Measurements from ENCODE around the gene PTPRG. TPM values are rescaled to one million over a fixed set of nuclear protein-coding genes. Genes with fewer than 3 reads are reported as not detected.

The PTPRG gene
- total and polyA plus RNA-seq, 2 donors (not counting 3 experiments of a cell fraction or from before 2014, with no cell fraction given) = 8.9 to 39.1 TPM

DNA sequence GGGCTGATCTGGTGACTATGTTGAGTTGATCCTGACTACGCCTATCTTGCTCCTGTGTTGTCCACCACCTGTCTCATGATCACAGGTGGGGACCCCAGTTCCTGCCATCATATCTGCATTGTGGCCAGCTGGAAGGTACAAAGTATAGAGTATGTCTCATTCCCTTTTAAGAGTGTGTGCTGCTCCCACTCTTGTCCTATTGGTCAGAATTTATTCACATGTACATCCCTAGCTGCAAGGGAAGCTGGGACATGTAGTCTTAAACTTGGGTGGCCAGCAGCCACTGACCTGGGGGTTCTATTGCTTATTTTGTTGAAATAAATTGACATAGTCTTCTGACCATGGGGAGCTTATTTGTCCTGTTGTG is 373.1 kb downstream of the PTPRG start:
- no TSS peak for BruUV-seq (replicated peaks)
- intact Hi-C loops (cut with micrococcal nuclease) (no loop called here), dilution Hi-C loops (cut with MboI; ENCODE audit: extremely low pct_ligation_motif_present, low sequenced_read_pairs) (no loop called here)
- H3K9ac ChIP-seq (replicated peaks; ENCODE audit: extremely low read depth, insufficient read depth, low read length) = no peak overlapping the region
- H3K36me3 ChIP-seq (ENCODE audit: control insufficient read depth in 2 of 2, extremely low read depth in 1 of 2, insufficient read depth in 2 of 2, low read length in 2 of 2) = no peaks in the 10 kb centered on the region
- POLR2A ChIA-PET = no interaction called here
- H3K4me2 ChIP-seq (ENCODE audit: insufficient read depth, low read length) = no peak overlapping the region
- no peaks in the 10 kb centered on the region for H3K9me3 ChIP-seq (replicated peaks; ENCODE audit: control insufficient read depth, insufficient read depth, low read length)
- no peaks in the 10 kb centered on the region for H3K9me1 ChIP-seq (replicated peaks; ENCODE audit: control insufficient read depth, extremely low read depth, insufficient read depth, low read length)
- H3K4me1 ChIP-seq (ENCODE audit: control insufficient read depth, extremely low read depth, insufficient read depth, low read length) = no peaks in the 10 kb centered on the region
- no peak overlapping the region for H3K4me3 ChIP-seq (replicated peaks in 1 of 3; ENCODE audit: insufficient read depth in 1 of 3, low read depth in 1 of 3, low read length in 3 of 3)
- no peaks in the 10 kb centered on the region for H3K27me3 ChIP-seq (ENCODE audit: control insufficient read depth in 2 of 2, insufficient read depth in 2 of 2, low read length in 2 of 2)
- H3K79me2 ChIP-seq (ENCODE audit: control insufficient read depth, insufficient read depth, low read length) = no peaks in the 10 kb centered on the region
- no peak overlapping the region for H3K27ac ChIP-seq (ENCODE audit: insufficient read depth, low read depth, low read length)
- H2AFZ ChIP-seq (ENCODE audit: low read depth, low read length) = no peak overlapping the region
- FAIRE-seq (no peak), DNase-seq (ENCODE audit: low read depth, low spot score) (no peak)
- CTCF ChIA-PET = interaction anchor here (1.3 to 3.5 kb wide), 4 partner anchors 76 to 372 kb away, joined by 4 to 30 read pairs (median 6); no protein-coding TSS in a partner anchor
- H4K20me1 ChIP-seq (replicated peaks; ENCODE audit: control insufficient read depth, extremely low read depth, insufficient read depth, low read length) = no peaks in the 10 kb centered on the region
- TF ChIP-seq FOS (IDR thresholded peaks at IDR 0.05; ENCODE audit: borderline replicate concordance, insufficient read depth, low read length) = no peak
- TF ChIP-seq, protein P1, sequence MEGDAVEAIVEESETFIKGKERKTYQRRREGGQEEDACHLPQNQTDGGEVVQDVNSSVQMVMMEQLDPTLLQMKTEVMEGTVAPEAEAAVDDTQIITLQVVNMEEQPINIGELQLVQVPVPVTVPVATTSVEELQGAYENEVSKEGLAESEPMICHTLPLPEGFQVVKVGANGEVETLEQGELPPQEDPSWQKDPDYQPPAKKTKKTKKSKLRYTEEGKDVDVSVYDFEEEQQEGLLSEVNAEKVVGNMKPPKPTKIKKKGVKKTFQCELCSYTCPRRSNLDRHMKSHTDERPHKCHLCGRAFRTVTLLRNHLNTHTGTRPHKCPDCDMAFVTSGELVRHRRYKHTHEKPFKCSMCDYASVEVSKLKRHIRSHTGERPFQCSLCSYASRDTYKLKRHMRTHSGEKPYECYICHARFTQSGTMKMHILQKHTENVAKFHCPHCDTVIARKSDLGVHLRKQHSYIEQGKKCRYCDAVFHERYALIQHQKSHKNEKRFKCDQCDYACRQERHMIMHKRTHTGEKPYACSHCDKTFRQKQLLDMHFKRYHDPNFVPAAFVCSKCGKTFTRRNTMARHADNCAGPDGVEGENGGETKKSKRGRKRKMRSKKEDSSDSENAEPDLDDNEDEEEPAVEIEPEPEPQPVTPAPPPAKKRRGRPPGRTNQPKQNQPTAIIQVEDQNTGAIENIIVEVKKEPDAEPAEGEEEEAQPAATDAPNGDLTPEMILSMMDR (IDR thresholded peaks at IDR 0.05; ENCODE audit: extremely low read depth in 1 of 2, insufficient read depth in 1 of 2, low read depth in 1 of 2, low read length in 2 of 2) = no peak
- TF ChIP-seq POLR2A (IDR thresholded peaks at IDR 0.05; ENCODE audit: low read depth, low read length) = no peak
- TF ChIP-seq GATA2 (IDR thresholded peaks at IDR 0.05; ENCODE audit: insufficient read depth, insufficient read length, low read depth, low read length) = no peak
- TF ChIP-seq MYC (IDR thresholded peaks at IDR 0.05; ENCODE audit: low read depth, low read length) = no peak
- TF ChIP-seq MAX (IDR thresholded peaks at IDR 0.05; ENCODE audit: insufficient read depth, insufficient read length) = no peak
- no peak for TF ChIP-seq EZH2 (IDR thresholded peaks at IDR 0.05; ENCODE audit: borderline replicate concordance, low read depth, low read length, severe bottlenecking)
- no peak for TF ChIP-seq JUN (IDR thresholded peaks at IDR 0.05; ENCODE audit: borderline replicate concordance, insufficient read depth, insufficient read length, low read depth)
